ENCODE data around the gene C5AR2.
A peak's percentile ranks its signal among the peaks of the same experiment; 100 is the strongest.

The C5AR2 gene

DNA sequence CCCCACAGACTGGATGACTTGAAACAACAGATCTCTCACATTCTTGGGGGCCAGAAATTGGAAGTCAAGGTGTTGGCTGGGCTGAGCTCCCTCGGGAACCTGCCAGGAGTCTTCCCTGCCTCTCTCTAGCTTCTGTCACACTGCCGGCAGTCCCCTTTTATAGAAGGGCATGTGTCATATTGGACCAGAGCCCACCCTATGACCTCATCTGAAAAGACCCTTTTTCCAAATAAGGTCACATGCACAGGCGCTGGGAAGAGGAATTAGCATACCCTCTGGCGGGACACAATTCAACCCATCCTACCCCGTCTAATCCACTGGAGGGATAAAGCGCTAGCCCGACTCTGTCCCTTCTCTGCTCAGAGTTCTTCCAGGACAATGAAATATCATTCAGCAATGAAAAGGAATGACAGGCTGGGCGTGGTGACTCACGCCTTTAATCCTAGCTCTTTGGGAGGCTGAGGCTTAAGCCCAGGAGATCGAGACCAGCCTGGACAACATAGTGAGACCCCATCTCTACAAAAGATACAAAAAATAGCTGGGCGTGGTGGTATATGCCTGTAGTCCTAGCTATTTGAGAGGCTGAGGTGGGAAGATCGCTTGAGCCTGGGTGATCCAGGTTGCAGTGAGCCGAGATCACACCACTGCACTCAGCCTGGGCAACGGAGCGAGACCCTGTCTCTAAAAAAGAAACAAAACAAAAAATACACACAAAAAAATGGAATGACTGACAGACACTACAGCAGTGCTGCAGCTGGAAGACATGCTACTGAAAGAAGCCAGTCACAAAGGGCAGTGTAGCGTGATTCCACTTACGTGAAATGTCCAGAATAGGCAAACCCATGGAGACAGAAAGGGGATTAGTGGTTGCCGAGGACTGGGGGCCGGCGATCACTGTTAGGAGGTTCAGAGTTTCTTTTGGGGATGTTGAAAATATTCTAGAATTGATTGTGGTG lies 58.8 kb downstream of the C5AR2 start:
- no peak for DNase-seq (ENCODE audit: low read depth)
- no peaks in the 10 kb centered on the region for H3K36me3 ChIP-seq (ENCODE audit: control insufficient read depth, insufficient read depth, low read length, severe bottlenecking)
- peaks cover 3% of the 10 kb centered on the region for H3K27me3 ChIP-seq (replicated peaks; ENCODE audit: control insufficient read depth, insufficient read depth, low read length)
- H3K4me3 ChIP-seq (ENCODE audit: low read length), result no peak overlapping the region
- H3K9ac ChIP-seq (ENCODE audit: low read length), result no peak overlapping the region
- no peaks in the 10 kb centered on the region for H3K4me1 ChIP-seq (ENCODE audit: control insufficient read depth, insufficient read depth, low read length)
- H3K9me3 ChIP-seq (ENCODE audit: control insufficient read depth, low read length), result no peaks in the 10 kb centered on the region

DNA sequence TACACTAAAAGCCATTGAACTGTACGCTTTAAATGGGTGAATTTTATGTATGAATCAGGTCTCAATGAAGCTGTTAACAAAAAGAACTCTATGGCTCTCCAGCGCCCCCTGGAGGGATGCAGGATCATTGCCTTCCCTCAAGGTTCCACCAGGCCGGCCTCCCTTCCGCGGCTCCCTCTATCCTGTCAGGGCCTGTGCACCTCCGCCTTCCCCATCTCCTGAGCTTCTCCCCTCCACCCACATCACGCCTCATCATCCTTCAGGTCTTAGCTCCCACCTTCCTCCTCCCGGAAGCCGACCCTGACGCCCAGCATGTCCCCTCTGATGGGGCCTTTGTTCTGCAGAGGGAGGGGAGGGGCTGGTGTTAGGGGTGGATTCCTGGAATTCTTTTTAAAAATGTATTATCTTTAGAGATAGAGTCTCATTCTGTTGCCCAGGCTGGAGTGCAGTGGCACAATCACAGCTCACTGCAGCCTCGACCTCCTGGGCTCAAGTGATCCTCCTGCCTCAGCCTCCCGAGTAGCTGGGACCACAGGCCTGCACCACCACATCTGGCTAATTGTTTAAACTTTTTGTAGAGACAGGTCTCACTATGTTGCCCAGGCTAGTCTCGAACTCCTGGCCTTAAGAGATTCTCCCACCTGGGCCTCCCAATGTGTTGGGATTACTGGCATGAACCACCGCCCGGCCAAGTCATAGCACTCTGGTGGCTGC lies 59.7 kb downstream of the C5AR2 start:
- DNase-seq (ENCODE audit: low read depth), result peak; percentile 88
- no peak overlapping the region for H3K9ac ChIP-seq (ENCODE audit: low read length)

More for the DNA sequence above, 59.7 kb downstream of the C5AR2 start:
- Histone ChIP-seq H3K9me3 (ENCODE audit: control insufficient read depth, low read length) (no peaks in the 10 kb centered on the region), H3K4me1 (ENCODE audit: control insufficient read depth, insufficient read depth, low read length) (no peaks in the 10 kb centered on the region), H3K36me3 (ENCODE audit: control insufficient read depth, insufficient read depth, low read length, severe bottlenecking) (no peaks in the 10 kb centered on the region), H3K27me3 (replicated peaks; ENCODE audit: control insufficient read depth, insufficient read depth, low read length) (peaks cover 3% of the 10 kb centered on the region), H3K4me3 (ENCODE audit: low read length) (no peak overlapping the region)

Measured in adipocyte (in vitro differentiated cells).